ENCODE measurements around the gene SPRR5. TPM values are rescaled to one million over a fixed set of nuclear protein-coding genes. Genes with fewer than 3 reads are reported as not detected.
A peak's percentile ranks its signal among the peaks of the same experiment; 100 is the strongest.

The SPRR5 gene
- total and polyA plus RNA-seq, 9 of the 15 experiments (the other 6 are each of a cell fraction or from before 2014, with no cell fraction given), result not detected

- no peak overlapping the region for H3K27ac ChIP-seq (ENCODE audit: extremely low read depth, low read depth, low read length)
- in situ Hi-C loops (cut with MboI), result no loop called here
- ATAC-seq (no peak), FAIRE-seq (no peak), DNase-seq (ENCODE audit: extremely low read depth in 1 of 4, low spot score in 3 of 4) (no peak)
- POLR2A ChIA-PET, result no interaction called here
- H4K20me1 ChIP-seq (replicated peaks; ENCODE audit: control insufficient read depth, insufficient read depth, low read length), result no peaks in the 10 kb centered on the region
- CTCF ChIA-PET (ENCODE audit: low intra/inter-chr PET ratio), result no interaction called here
- H3K9me3 ChIP-seq (replicated peaks; ENCODE audit: control insufficient read depth, insufficient read depth, low read depth, low read length), result no peaks in the 10 kb centered on the region
- no peaks in the 10 kb centered on the region for H3K4me1 ChIP-seq (replicated peaks in 1 of 2; ENCODE audit: control insufficient read depth in 2 of 2, insufficient read depth in 2 of 2, low read length in 2 of 2)
- H3K36me3 ChIP-seq (ENCODE audit: control insufficient read depth, insufficient read depth, low read length), result no peaks in the 10 kb centered on the region
- peaks cover 0 to 14% of the 10 kb centered on the region in 2 experiments; a peak in 1 of 5 replicates for H3K27me3 ChIP-seq (ENCODE audit: control insufficient read depth in 2 of 2, insufficient read depth in 2 of 2, low read length in 2 of 2)
- no peaks in the 10 kb centered on the region for H3K79me2 ChIP-seq (ENCODE audit: control insufficient read depth, insufficient read depth, low read length)
- no peak overlapping the region for H3K4me2 ChIP-seq (ENCODE audit: insufficient read depth, low read length)
- TF ChIP-seq PHB (CRISPR knock-in tag; IDR thresholded peaks at IDR 0.05) (no peak), ZNF316 (IDR thresholded peaks at IDR 0.05) (peak; percentile 48; the same call in 1 of the 2 replicates)
- WGBS (ENCODE audit: insufficient coverage, low coverage, missing lambda C conversion rate), result 0% methylated on average over 1 of the region's 1 CpG
- intact Hi-C loops (cut with micrococcal nuclease), result no loop called here
- H3K9me1 ChIP-seq (ENCODE audit: control insufficient read depth, insufficient read depth, low read length), result no peaks in the 10 kb centered on the region
- no peak overlapping the region for H2AFZ ChIP-seq (ENCODE audit: low read depth, low read length)
- H3K4me3 ChIP-seq, result no peak overlapping the region
- no TSS peak for BruUV-seq (replicated peaks)
- no peak overlapping the region for H3K9ac ChIP-seq (ENCODE audit: insufficient read depth in 1 of 2, low read depth in 2 of 2, low read length in 2 of 2)
Observed at GRCh38 chr1:152995842-152996241, 48.8 kb downstream of the SPRR5 start.

DNA sequence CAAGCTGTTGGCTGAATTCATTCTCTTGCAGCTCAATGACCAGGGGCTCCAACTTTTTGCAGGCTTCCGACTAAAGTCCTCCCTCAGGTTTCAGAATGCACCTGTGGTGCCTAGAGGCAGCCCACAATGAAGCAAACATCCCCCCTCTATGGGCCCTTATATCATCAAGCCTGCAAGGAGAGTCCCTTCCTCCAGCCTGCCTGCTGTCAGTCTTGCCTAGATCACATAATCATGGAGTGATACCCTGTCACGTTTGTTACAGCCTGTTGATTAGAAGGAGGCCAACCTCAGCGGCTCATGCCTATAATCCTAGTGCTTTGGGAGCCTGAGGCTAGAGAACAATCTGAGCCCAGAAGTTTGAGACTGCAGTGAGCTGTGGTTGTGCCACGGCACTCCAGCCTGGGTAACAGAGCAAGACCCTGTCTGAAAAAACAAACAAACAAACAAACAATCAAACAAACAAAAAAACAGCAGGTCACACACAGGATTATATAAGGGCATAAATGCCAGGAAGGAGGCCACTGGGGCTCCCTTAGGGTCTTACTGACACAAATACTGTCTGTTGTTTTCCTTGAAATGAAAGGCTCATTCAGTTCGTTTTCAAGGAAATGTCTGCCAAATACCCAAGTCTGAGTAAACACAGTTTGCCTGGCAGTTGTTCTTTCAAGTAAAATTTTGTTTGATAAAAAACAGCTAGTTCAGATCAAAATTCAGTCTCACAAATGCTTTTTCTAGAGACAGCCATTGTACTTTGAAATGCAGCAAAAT is 49.8 kb downstream of the SPRR5 start:
- intact Hi-C loops (cut with micrococcal nuclease) (no loop called here), in situ Hi-C loops (cut with MboI) (no loop called here)
- Histone ChIP-seq H3K9me3 (replicated peaks; ENCODE audit: control insufficient read depth, insufficient read depth, low read depth, low read length) (no peaks in the 10 kb centered on the region), H3K79me2 (ENCODE audit: control insufficient read depth, insufficient read depth, low read length) (no peaks in the 10 kb centered on the region), H3K4me1 (replicated peaks in 1 of 2; ENCODE audit: control insufficient read depth in 2 of 2, insufficient read depth in 2 of 2, low read length in 2 of 2) (no peaks in the 10 kb centered on the region), H3K36me3 (ENCODE audit: control insufficient read depth, insufficient read depth, low read length) (no peaks in the 10 kb centered on the region), H3K4me3 (no peak overlapping the region), H3K27me3 (ENCODE audit: control insufficient read depth in 2 of 2, insufficient read depth in 2 of 2, low read length in 2 of 2) (peaks cover 2 to 18% of the 10 kb centered on the region in 2 experiments; a peak in 2 of 5 replicates), H3K27ac (ENCODE audit: extremely low read depth, low read depth, low read length) (no peak overlapping the region), H3K9ac (ENCODE audit: insufficient read depth in 1 of 2, low read depth in 2 of 2, low read length in 2 of 2) (no peak overlapping the region), H3K9me1 (ENCODE audit: control insufficient read depth, insufficient read depth, low read length) (no peaks in the 10 kb centered on the region), H3K4me2 (ENCODE audit: insufficient read depth, low read length) (no peak overlapping the region), H4K20me1 (replicated peaks; ENCODE audit: control insufficient read depth, insufficient read depth, low read length) (no peaks in the 10 kb centered on the region), H2AFZ (ENCODE audit: low read depth, low read length) (no peak overlapping the region)
- POLR2A ChIA-PET, result interaction anchor here (1.1 kb wide), 1 partner anchor 17 kb away, joined by 3 read pairs; no protein-coding TSS in a partner anchor
- ATAC-seq, result no peak
- TF ChIP-seq EP300 (IDR thresholded peaks at IDR 0.05; ENCODE audit: low read length) (no peak), HCFC1 (IDR thresholded peaks at IDR 0.05; ENCODE audit: low read depth, low read length) (no peak), RBM17 (IDR thresholded peaks at IDR 0.05; ENCODE audit: borderline replicate concordance, low read depth, low read length) (no peak), SRSF9 (IDR thresholded peaks at IDR 0.05; ENCODE audit: borderline replicate concordance, low read depth, low read length) (no peak)
- FAIRE-seq, result no peak
- 3% methylated on average over 5 of the region's 5 CpGs for WGBS (ENCODE audit: insufficient coverage, low coverage, missing lambda C conversion rate)
- CTCF ChIA-PET (ENCODE audit: low intra/inter-chr PET ratio), result no interaction called here
- BruUV-seq (replicated peaks), result no TSS peak
- DNase-seq (ENCODE audit: extremely low read depth in 1 of 4, low spot score in 3 of 4), result no peak

All from K562 (cell line).